Medulla oblongata (tissue), 1 donor: ENCODE results near the gene PPP4C.
"Not testable (repeated sequence)": the region's sequence is repeated elsewhere in the genome, so short reads cannot be mapped to it uniquely, and the experiment has no call there.

Experiments
- DNase-seq: peaks from one replicate; pipeline ENCODE4 v3.0.0-alpha.2; 2015; ENCODE audit errors: extremely low spot score

PPP4C gene

DNA sequence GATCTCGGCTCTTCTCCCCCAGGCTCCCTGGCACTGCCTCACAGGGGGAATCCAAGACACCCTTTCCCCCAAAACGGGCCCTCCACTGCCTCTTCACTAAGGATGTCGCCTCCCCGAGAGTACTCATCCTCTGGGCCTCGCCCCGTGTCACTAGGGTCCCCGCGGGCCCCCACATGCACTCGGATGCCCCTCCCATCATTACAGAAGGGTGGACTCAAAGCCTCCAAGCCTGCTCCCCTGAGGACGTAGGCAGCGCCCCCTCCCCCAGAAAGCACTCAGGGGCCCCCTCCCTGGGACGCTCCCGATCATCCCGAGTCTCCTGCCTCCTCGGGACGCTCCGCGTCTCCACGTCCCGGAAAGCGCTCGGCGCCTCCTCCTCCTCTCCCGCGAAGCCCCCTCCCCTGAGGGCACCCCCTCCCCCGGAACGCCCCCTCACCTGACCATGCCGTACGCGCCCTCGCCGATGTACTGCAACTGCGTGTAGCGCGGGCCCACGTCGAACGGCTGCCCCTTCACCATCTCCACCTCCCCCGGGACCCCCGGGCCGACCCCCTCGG, 46.9 kb downstream of the PPP4C start:
- peak; percentile 26 for DNase-seq

DNA sequence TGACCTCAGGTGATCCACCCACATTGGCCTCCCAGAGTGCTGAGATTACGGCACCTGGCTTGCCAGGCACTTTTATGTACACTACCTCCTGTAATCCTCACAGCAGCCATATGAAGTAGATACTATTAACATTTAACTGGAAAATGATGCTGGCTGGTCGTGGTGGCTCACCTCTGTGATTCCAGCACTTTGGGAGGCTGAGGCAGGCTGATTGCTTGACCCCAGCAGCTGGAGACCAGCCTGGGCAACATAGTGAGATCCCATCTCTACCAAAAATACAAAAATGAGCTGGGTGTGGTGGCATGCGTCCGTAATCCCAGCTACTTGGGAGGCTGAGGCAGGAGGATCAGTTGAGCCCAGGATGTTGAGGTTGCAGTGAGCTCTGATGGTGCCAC, 49.2 kb downstream of the PPP4C start:
- DNase-seq: no peak

DNA sequence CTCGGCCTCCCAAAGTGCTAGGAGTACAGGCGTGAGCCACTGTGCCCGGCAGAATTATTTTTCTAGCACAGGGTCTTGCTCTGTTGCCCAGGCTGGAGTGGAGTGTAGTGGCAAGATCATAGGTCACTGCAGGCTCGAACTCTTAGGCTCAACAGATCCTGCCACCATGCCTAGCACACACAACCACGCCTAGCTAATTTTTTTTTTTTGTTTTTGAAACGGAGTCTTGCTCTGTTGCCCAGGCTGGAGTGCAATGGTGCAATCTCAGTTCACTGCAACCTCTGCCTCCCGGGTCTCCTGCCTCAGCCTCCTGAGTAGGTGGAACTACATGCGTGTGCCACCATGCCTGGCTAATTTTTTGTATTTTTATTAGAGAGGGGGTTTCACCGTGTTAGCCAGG, 49.9 kb downstream of the PPP4C start:
- not testable (repeated sequence) for DNase-seq

DNA sequence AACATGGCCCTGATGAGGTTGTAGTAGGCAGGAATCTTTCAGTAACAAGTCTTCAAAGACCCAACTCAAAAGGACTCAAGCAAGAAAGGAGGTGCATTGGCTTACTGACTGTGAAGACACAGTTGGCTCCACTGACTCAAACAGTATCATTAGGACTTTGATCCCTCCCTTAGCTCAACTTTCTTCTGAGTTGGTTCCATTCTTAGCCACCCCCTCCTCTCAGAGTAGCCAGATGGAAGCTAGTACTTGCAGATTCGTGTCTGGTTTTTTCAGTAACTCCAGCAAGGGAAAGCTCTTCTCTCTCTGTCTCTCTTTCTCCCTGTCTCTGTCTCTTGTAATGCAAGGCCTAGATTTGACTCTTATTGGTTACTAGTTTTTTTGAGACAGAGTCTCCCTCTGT, 52.2 kb downstream of the PPP4C start:
- DNase-seq: no peak

DNA sequence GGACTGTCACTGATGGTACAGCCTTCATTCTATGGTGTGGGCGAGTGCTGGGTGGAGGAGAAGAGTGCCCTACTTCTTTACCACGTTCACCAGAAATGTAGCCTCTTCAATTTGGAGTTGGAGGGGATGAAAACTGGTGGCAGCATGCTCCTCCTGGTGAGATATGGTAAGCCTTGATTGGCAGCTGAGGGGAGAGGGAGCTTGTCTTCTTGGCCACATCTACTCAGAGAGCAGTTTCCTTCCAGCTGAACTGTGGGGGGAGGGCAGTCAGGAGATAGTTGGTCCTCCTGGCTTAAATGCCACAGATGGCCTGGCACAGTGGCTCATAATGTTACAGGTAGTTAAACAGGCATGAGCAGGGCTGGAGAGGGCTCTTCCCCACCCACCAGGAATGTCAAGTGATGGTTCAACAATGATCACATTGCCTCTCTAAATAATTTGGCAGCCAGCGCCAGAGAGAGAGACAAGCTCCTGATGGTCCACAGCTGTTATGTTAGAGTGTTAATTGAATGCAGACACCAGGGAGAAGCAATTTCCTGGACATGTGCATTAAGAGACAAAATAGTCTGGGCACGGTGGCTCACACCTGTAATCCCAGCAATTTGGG, 56.2 kb downstream of the PPP4C start:
- DNase-seq: no peak

DNA sequence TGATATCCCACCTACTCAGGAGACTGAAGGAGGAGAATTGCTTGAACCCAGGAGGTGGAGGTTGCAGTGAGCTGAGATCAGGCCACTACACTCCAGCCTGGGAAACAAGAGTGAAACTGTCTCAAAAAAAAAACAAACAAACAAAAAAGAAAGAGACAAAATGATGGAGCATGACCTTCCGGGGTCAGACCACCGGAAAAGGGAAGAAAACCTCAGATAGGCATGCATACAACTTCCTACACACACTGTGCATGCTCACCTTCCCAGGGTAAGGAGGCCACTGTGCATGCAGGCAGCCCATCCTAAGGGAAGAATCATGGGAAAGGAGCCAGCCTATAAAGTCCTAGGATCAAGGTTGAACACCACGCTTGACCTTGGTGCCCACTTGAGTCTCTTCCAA, 56.8 kb downstream of the PPP4C start:
- no peak for DNase-seq
